Left renal pelvis (tissue), 4 donors: ENCODE results near the gene AATK. TPM values are rescaled to one million over a fixed set of nuclear protein-coding genes. Genes with fewer than 3 reads are reported as not detected.

ENCODE experiments used
- DNase-seq, 4 donors: peaks; one replicate each; pipeline ENCODE4 v3.0.0-alpha.2; 2013; ENCODE audit warnings: low read depth in 4 of 4, low spot score in 3 of 4
- polyA plus RNA-seq, 4 donors: library from polyadenylated mRNA; unstranded; fragments of 120-200 nt; gene quantifications; one replicate each; pipeline ENCODE4 v1.2.1, GENCODE V29; 2013; ENCODE audit not compliant: insufficient read length in 4 of 4

The AATK gene
- polyA plus RNA-seq, 4 donors = 3.3 to 5.7 (median 4.6) TPM

- DNase-seq = no peak
Observed at GRCh38 chr17:81183316-81183715, 17.3 kb upstream of the AATK start.

- DNase-seq = no peak
Observed at GRCh38 chr17:81182596-81182995, 16.6 kb upstream of the AATK start.

GRCh38 chr17:81181811-81182185, 15.8 kb upstream of the AATK start:
- DNase-seq = no peak

- DNase-seq = no peak
Observed at GRCh38 chr17:81180836-81181810, 15.1 kb upstream of the AATK start.

- DNase-seq = no peak
Observed at GRCh38 chr17:81179861-81180260, 13.8 kb upstream of the AATK start.

GRCh38 chr17:81179220-81179619, 13.2 kb upstream of the AATK start:
- DNase-seq = no peak

- no peak for DNase-seq
Observed at GRCh38 chr17:81178136-81179091, 12.4 kb upstream of the AATK start.

DNA sequence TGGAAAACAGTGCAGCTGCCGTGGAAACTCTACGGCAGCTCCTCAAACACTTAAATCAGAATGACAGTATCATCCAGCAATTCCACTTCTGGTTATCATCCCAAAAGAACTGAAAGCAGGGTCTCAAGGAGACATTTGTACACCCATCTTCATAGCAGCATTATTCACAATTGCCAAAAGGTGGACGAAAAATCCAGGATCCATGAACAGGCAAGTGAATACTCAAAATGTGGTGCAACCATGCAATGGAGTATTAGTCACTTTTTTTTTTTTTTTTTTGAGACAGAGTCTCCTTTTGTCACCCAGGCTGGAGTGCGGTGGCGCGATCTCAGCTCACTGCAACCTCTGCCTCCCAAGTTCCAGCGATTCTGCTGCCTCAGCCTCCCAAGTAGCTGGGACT, 10.6 kb upstream of the AATK start:
- no peak for DNase-seq

DNA sequence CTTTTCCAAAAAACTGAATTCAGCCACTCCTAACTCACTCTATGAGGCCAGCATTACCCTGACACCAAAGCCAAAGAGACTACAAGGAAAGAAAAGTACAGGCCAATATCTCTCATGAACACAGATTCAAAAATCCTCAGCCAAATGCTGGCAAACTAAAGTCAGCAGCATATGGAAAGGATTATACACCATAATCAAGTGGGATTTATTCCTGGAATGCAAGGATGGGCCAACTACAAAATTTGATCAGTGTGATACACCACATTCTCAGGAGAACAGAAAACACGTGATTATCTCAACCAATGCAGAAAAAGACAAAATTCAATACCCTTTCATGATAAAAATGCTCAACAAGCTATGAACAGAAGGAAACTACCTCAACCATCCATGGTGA, 7.7 kb upstream of the AATK start:
- DNase-seq = no peak

DNA sequence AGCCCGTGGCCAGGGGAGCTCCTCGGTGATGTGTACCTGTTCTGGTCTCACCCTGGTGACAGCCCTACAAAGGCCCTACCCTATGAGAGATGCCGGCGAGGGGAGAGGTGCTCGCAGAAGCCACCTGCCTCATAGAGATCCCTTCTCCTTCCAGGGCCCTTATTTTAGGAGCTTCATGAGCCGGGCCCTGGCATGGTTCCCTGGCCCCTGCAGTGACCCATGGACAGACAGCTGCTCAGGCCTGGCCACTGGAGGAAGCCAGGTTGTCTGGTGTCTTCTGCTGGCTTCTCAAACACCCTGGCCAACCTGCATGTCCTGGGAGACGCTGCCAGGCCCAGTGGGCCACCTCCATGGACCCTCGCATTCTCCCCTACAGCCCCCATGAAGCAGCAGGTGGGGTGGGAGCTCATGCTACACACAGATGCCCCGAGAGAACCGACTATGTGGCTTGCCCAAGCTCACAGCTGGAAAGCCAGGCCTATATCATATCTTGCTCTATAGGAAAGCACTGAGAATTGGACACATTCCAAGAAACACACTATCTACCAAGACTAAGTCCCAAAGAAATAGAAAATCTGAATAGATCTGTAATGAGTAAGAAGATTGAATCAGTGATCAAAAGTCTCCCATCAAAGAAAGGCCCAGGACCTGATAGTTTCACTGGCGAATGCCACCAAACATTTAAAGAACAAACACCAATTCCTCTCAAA, 7.2 kb upstream of the AATK start:
- DNase-seq = no peak

DNA sequence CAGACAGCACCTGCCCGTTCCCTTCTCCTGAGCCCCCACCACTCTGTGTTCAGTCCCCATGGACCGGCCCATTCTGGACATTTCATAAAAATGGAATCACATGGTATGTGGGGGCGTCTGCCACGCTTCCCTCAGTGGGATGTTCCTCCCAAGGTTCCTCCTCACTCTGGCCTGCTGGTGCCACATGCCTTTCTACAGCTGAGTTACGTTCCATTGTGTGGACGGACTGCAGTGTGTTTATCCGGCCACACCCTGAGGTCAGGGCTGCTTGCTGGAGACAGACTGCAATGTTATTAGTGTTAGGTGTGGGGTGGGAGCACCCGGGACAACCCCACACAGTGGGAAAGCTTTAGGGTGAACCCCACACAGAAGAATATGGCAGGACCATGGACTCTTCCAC, 5.9 kb upstream of the AATK start:
- DNase-seq = no peak

DNA sequence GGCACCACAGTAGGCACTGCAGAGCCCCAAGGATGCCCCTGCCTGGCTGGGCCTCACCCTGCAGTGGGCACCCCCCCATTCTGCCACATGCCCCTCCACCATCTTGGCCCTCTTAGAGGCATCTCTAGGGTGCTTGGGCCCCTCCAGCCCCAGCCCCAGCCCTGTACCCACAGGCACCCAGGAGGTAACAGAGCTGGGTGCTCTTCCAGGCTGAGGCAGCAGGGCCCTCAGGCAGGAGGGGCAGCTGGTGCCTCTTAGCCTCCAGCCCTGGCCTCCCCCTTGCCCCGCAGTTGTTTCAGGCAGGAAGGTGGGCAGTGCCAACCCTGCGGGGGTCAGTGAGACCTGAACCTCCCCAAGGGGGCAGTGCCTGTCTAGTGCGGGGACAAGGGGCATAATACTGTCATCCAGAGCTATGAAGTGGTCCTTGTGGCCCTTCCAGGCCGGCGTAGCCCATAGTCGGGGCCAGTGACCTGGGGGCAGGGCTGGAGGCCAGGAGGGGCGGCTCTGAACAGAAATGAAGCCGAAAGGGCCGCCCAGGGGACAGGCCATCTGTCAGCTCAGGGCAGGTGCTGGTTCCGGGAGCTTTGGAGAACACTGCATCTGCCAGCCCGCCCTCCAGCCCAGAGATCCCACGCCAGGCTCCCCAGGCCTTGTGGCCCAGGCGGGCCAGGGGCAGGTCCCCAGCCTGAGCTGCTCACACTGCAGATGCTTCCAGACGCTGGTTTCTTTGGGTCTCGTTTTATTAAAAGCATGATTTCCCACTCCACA, 4.9 kb upstream of the AATK start:
- no peak for DNase-seq

GRCh38 chr17:81169870-81170309, 3.9 kb upstream of the AATK start:
- no peak for DNase-seq

- no peak for DNase-seq
Observed at GRCh38 chr17:81167638-81168037, 1.6 kb upstream of the AATK start.

DNA sequence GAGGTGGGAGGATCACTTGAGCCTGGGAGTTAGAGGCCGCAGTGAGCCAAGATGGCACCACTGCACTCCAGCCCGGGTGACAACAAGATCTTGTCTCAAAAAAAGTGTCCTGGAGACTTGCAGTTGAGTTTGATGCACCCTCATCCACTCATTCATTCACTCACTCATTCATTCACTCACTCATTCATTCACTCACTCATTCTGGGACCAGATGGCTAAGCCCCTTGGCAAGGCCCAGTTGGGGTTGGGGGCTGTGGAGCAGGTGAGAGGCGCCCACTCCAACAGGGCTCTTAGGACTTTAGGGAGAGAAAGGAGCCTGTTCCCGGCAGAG, 1.1 kb upstream of the AATK start:
- DNase-seq = no peak

DNA sequence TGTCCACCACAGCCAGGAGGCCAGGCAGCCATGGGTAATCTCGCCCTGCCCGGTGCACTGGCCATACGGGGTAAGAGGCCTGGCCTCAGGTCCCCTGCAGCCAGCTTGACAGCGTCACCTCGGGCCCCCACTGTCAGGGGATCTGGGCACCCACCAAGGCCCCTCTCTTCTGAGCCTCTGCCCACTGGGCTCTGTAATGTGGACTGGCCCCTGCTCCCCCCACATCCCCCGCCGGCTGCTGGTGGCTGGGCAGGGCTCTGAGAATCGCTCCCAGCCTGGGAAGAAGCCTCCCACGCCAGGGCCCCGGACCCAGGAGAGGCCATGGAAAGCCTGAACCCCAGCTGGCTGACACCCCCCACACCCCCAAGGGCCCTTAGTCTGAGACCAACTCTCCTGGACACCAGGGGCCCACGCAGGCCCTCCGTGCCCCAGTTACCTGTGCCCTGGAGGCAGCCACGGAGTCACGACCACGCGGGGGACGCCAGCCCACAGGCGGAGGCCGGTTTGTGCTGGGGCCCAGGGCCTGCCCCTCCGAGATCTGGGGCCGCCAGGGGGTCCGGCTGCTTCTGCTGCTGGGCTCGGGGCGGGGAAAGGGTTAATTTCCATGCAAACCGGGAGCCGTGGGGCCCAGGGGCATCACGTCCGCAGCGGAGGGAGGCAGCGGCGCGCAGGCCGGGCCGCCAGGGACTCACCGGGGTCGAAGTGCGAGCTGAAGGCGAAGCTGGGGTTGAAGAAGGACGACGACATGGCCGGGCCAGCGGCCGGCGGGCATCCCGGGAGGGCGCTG, 582 bp downstream of the AATK start, which contains the start of gene PVALEF:
TSS of gene PVALEF (plus strand) at position 262 of the 787 bp plus-strand sequence. CDS start 15,720 bp downstream, outside the sequence.
- DNase-seq = no peak

DNA sequence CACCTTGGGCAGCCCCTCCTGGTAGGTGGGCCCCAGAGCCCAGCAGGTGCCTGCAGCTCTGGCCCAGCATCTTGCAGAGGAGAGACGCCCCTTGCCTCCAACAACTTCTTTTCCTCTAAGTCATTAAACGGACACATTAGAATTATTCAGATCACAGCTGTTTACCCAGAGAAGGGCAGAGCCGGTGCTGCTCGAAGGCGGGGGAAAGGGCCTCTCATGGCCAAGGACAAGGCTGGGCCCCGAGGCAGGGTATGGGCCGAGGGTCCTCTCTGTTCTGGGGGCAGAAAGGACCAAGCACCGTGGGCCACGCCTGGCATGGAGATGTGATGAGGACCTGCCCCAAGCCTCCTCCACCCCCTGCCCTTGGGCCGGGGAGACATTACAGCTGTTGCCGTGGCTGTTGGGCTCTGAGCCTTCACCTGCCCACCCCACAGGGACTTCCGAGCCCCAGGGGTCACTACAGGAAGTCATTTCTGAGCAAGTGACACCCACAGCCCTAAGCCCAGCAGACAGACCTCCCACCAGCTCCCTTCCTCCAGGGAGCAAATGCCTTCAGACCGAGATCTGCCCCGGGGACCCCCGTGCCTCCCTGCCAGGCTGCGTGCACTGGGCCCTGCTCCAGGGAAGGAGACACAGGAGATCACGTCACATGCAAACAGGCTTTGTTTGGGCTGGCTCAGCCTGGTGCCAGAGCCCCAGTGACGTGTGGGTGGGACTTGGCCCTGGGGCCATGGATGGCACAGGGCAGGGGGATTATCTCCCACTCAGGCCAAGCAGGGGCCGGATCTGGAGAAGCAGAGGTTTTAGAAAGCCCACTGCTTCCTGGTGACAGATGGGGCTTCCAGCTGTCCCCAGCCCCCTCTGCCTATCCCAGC, 1.4 kb downstream of the AATK start:
- DNase-seq = no peak

GRCh38 chr17:81163703-81164370, 2.2 kb downstream of the AATK start:
- DNase-seq = no peak
